Heart right ventricle (tissue), 16 donors: ENCODE results near the gene HOXD9. TPM values are rescaled to one million over a fixed set of nuclear protein-coding genes. Genes with fewer than 3 reads are reported as not detected.

Experiments used
- ATAC-seq, 8 donors: fragments of 200-7000 bp; cut with Tn5 transposase; one replicate each; pipeline ENCODE4 v1.9.1; 2020; ENCODE audit warnings: mild to moderate bottlenecking in 8 of 8, moderate library complexity in 8 of 8, moderate number of reproducible peaks in 1 of 8
- DNase-seq, 2 donors: peaks; one replicate each; pipeline ENCODE4 v3.0.0-alpha.2; 2020
- H3K27ac ChIP-seq, 10 donors: fragments of 200-600 bp; sonication (generic) in 2 of 10; one replicate each; pipeline versions ENCODE4 v1.5.0 to v1.8.0; 2020 to 2022; ENCODE audit warnings: mild to moderate bottlenecking in 3 of 10
- H3K27me3 ChIP-seq, 7 donors: fragments of 200-600 bp; one replicate each; pipeline ENCODE4 v1.8.0; 2021 to 2022; ENCODE audit warnings: mild to moderate bottlenecking in 2 of 7
- H3K36me3 ChIP-seq, 9 donors: fragments of 200-600 bp; sonication (generic) in 1 of 9; one replicate each; pipeline versions ENCODE4 v1.5.0 to v1.8.0; 2020 to 2022; ENCODE audit warnings: mild to moderate bottlenecking in 2 of 9
- H3K4me1 ChIP-seq, 9 donors: fragments of 200-600 bp; sonication (generic) in 1 of 9; one replicate each; pipeline versions ENCODE4 v1.5.0 to v1.8.0; 2020 to 2022; ENCODE audit warnings: mild to moderate bottlenecking in 4 of 9
- H3K4me3 ChIP-seq, 10 donors: fragments of 200-600 bp; sonication (generic) in 2 of 10; one replicate each; pipeline versions ENCODE4 v1.5.0 to v1.8.0; 2020 to 2022; ENCODE audit warnings: mild to moderate bottlenecking in 7 of 10, moderate library complexity in 2 of 10
- H3K9me3 ChIP-seq, 11 donors: fragments of 200-600 bp in 10 of 11; sonication (generic) in 2 of 11; one replicate each; pipeline versions ENCODE4 v1.5.0 to v1.8.0; 2013 to 2022; ENCODE audit warnings: mild to moderate bottlenecking in 2 of 11, control low read depth in 1 of 11, moderate library complexity in 1 of 11
- WGBS, 2 donors: extraction: QIAGEN DNeasy Blood & Tissue Kit; methylation state at CpG; one replicate each; pipeline ENCODE4 v1.1.7; 2013; ENCODE audit warnings: inconsistent platforms in 1 of 2; 5-methylcytosine and 5-hydroxymethylcytosine counted together
- intact Hi-C, 10 donors: fragments of 100-400 bp; cut with DNase I; formaldehyde crosslinking; loops; one replicate each; pipeline versions ENCODE4 v1.11.1 to v1.14.2; 2022
- polyA plus RNA-seq, 2 donors: library from polyadenylated mRNA; stranded (reverse); fragments of 200-250 nt; gene quantifications; one replicate each; pipeline ENCODE4 v1.2.3, GENCODE V29; 2013
- total RNA-seq, 10 donors: library from RNA; stranded (reverse); fragmentation: NEBNext Ultra II Directional in 3 of 10; extraction: Animal tissue kit (Norgen Biotek cat#: 25700) in 3 of 10; gene quantifications; one replicate each; pipeline versions ENCODE4 v1.2.1 to v1.2.4, GENCODE V29; 2021 to 2023
- TF ChIP-seq, protein P1 (sequence below), 9 donors: fragments of 200-600 bp; sonication (generic) in 2 of 9; IDR thresholded peaks; one replicate each; pipeline versions ENCODE4 v1.5.0 to v1.8.0; 2021 to 2022; ENCODE audit warnings: antibody characterized with exemption in 9 of 9, mild to moderate bottlenecking in 5 of 9, moderate library complexity in 1 of 9
- donor health status: Arrhythmogenic right ventricular cardiomyopathy.
- donor health status: ischemic (EF 13 %, LVEDD 7.1; RV severe dilation, severe dysfunction).
- donor health status: healthy with polysubstance abuse.
- donor health status: DM: no; HTN: yes; CAD: no.
- donor health status: DM: no; HTN: no; CAD: no.
- donor health status: ischemic (EF 25% LVEDD 6.9; RV normal size, moderate dysfunction).
- donor health status: ischemic (EF 25% LVEDD 5.7; RV mildly dilated, moderate dysfunction).
- donor health status: healthy.
- donor health status: DM: yes; HTN: yes; CAD: no.
- donor health status: Ischemic cardiomyopathy.
- donor health status: ischemic (EF 35%, LVEDD 5.7; RV mildly dilated, moderate dysfunction).
- donor health status: nonischemic (EF 11% LVEDD 7.7; RV severe dilation, severe dysfunction).
- donor health status: DM: yes; HTN: yes; CAD: no.
- donor health status: PGD.
- donor health status: ischemic (EF 29% LVEDD 5.4; RV normal size, mild dysfunction).
- donor health status: nonischemic (EF 23%, LVEDD 6.1; RV moderate dilation, normal function).

Gene HOXD9
- total and polyA plus RNA-seq, 12 donors, result 0.15 to 0.29 (median 0.22) TPM; not detected in 8

GRCh38 chr2:176117823-176118371, 4.6 kb upstream of the HOXD9 start:
- ATAC-seq (no peak), DNase-seq (no peak)
- 7 to 9% methylated on average over 11 of the region's 11 CpGs for WGBS, 2 donors
- Histone ChIP-seq H3K4me3 (no peak overlapping the region), H3K27me3 (peaks cover 77 to 100% (median 100%) of the 10 kb centered on the region in 7 donors), H3K36me3 (no peaks in the 10 kb centered on the region), H3K4me1 (peaks cover 0 to 16% (median 12%) of the 10 kb centered on the region in 9 donors), H3K9me3 (no peaks in the 10 kb centered on the region), H3K27ac (no peak overlapping the region)
- TF ChIP-seq, protein P1, sequence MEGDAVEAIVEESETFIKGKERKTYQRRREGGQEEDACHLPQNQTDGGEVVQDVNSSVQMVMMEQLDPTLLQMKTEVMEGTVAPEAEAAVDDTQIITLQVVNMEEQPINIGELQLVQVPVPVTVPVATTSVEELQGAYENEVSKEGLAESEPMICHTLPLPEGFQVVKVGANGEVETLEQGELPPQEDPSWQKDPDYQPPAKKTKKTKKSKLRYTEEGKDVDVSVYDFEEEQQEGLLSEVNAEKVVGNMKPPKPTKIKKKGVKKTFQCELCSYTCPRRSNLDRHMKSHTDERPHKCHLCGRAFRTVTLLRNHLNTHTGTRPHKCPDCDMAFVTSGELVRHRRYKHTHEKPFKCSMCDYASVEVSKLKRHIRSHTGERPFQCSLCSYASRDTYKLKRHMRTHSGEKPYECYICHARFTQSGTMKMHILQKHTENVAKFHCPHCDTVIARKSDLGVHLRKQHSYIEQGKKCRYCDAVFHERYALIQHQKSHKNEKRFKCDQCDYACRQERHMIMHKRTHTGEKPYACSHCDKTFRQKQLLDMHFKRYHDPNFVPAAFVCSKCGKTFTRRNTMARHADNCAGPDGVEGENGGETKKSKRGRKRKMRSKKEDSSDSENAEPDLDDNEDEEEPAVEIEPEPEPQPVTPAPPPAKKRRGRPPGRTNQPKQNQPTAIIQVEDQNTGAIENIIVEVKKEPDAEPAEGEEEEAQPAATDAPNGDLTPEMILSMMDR (IDR thresholded peaks at IDR 0.05), result no peak
- intact Hi-C loops, result no loop called here

DNA sequence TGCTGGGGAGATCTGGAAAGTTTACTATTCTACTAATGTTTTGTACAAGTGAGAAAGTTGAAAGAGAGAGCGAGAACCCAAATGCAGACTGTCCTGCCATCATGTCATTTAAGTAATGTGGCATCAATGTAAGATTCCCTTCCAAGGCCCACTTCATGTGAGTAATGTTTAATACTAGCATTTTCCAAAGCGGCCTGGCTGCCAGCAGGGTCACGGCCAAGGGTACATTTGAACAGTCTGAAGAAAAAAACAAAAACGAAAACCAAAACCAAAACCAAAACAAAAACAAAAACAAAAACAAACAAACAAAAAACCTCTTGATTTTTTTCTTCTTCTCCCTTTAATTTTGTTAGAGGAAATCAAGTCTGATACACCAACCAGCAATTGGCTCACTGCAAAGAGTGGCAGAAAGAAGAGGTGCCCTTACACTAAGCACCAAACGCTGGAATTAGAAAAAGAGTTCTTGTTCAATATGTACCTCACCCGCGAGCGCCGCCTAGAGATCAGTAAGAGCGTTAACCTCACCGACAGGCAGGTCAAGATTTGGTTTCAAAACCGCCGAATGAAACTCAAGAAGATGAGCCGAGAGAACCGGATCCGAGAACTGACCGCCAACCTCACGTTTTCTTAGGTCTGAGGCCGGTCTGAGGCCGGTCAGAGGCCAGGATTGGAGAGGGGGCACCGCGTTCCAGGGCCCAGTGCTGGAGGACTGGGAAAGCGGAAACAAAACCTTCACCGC, 3.7 kb upstream of the HOXD9 start:
- H3K4me3 ChIP-seq, result no peak overlapping the region
- TF ChIP-seq, protein P1 (IDR thresholded peaks at IDR 0.05), result peak in 4 of 9 donors; percentile 6 to 39 (median 19)
- peaks cover 0 to 23% (median 17%) of the 10 kb centered on the region in 9 donors for H3K4me1 ChIP-seq
- intact Hi-C loops, result no loop called here
- DNase-seq (no peak), ATAC-seq (no peak)
- WGBS, 2 donors, result 10% methylated on average over 24 of the region's 24 CpGs
- no peak overlapping the region for H3K27ac ChIP-seq
- H3K9me3 ChIP-seq, result no peaks in the 10 kb centered on the region
- peaks cover 78 to 100% (median 100%) of the 10 kb centered on the region in 7 donors for H3K27me3 ChIP-seq
- no peaks in the 10 kb centered on the region for H3K36me3 ChIP-seq

DNA sequence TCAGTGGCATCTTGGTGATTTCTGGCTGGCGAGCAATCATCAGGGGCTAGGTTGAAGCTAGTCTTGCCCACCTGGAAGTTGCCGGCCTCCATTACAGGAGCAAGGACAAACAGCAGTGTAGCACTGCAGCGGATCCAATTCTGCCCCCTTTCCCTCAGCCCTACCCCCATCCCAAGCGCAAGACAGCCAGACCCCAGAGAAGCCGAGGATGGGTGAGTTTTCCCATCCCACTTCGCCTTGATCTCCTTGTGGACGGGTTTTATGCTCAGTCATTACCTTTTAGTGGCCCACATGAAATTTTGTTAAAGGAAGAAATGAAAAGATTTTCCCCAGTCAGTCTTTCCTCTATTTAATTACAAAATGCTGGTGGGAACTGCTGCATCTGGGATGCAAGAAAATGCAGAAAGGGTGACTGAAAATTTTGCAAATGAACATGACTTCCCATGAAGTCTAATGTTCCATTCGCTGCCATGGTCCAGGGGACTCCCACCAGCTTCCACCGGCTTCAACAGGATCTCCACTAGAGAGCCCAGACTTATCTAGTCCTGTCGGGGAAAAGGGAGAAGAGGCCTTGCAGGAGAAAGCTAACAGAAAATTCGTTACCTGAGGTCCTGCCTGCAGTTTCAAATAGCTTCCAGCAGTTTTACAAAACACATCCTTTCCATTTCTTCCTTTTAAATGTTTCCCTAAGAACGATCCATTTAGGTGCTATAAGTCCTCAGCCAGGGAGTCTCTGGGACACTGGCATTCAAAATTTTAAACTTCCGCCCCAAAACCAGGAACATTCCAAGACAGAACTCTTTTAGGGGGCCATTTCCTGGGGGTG, 1.9 kb upstream of the HOXD9 start:
- no peak for ATAC-seq
- Histone ChIP-seq H3K9me3 (no peaks in the 10 kb centered on the region), H3K27ac (no peak overlapping the region), H3K4me1 (peaks cover 0 to 23% (median 17%) of the 10 kb centered on the region in 9 donors), H3K4me3 (no peak overlapping the region), H3K36me3 (no peaks in the 10 kb centered on the region), H3K27me3 (peaks cover 82 to 100% (median 100%) of the 10 kb centered on the region in 7 donors)
- no peak for DNase-seq
- intact Hi-C loops, result loop anchor here in 6 of 10 donors (5.0 to 10.0 kb wide), 3 partner anchors 694 to 1027 kb away; no protein-coding TSS in a partner anchor
- WGBS, 2 donors, result 11 to 15% methylated on average over 13 of the region's 13 CpGs
- TF ChIP-seq, protein P1 (IDR thresholded peaks at IDR 0.05), result no peak
